HG02759 (cell line): Measurements from ENCODE around the gene FAM237A.
A peak's percentile ranks its signal among the peaks of the same experiment; 100 is the strongest.

Experiments used
- ATAC-seq: cut with Tn5 transposase; IDR thresholded peaks from one replicate; pipeline ENCODE4 v1.9.1; 2021; ENCODE audit warnings: mild to moderate bottlenecking, moderate library complexity; ENCODE audit not compliant: unreplicated experiment

FAM237A gene

GRCh38 chr2:206688453-206688852 lies 46.2 kb downstream of the FAM237A start:
- ATAC-seq: no peak

GRCh38 chr2:206688990-206689389 lies 46.7 kb downstream of the FAM237A start:
- no peak for ATAC-seq

DNA sequence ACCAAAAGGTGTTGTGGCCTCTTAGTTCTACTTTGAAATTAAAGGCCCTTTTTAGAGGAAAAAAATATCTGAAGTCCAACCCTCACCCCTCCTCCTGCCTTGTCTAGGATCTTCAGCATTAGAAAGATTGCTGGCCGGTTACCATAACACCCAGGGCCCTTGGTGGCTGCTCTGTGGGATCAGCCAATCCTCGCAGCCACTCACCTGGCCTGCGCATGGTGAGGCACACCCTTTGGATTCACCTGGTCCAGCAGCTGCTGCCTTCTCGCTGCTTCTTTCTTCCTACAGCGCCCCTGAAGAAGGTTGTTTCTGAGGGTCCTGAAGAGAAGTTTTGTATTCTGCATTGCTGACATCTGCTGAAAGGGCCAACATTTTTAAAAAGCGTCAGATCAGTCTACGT lies 50.7 kb downstream of the FAM237A start:
- no peak for ATAC-seq

- ATAC-seq: peak; percentile 53
Observed at GRCh38 chr2:206693399-206694137, 51.3 kb downstream of the FAM237A start.

DNA sequence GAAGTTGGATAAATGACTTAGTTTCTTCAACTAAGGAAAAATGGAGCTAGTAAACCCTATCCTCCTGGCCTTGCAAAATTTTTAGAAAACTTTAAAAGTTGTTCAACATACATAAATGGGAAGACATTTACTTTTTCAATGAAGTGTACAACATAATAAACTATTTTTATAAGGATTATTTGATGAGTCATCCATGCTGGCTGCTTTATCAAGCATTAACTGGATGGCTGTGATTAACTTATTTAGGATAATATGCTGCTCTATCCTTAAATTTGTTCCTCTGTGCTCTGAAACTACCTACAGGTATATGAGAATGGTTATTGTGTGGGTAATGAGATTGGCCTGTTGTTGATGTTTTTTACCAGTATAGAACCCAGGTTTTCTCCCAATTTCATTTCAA lies 54.6 kb downstream of the FAM237A start:
- no peak for ATAC-seq

DNA sequence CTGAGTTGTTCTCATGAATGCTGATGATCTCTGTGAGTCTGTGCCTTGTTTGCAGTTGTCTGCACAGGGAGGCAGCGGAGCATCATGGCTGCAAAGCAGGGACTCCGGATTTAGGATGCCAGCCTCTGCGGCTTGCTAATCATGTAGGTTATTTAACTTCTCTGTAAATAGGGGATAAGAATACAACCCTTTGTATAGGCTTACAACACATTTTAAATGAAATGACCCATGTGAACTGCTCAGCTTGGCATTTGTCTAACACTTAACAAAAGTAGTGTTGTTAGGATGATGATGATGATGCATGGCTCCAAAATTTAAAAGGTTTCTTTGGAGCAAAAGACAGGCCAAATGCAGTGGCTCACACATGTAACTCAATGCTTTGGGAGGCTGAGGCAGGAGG lies 56.5 kb downstream of the FAM237A start:
- ATAC-seq: no peak
